ENCODE data around the gene TSPAN5. TPM values are rescaled to one million over a fixed set of nuclear protein-coding genes. Genes with fewer than 3 reads are reported as not detected.

Gene TSPAN5
- total RNA-seq, 2 experiments from 2014 or later, result 1.8 to 2.8 TPM

DNA sequence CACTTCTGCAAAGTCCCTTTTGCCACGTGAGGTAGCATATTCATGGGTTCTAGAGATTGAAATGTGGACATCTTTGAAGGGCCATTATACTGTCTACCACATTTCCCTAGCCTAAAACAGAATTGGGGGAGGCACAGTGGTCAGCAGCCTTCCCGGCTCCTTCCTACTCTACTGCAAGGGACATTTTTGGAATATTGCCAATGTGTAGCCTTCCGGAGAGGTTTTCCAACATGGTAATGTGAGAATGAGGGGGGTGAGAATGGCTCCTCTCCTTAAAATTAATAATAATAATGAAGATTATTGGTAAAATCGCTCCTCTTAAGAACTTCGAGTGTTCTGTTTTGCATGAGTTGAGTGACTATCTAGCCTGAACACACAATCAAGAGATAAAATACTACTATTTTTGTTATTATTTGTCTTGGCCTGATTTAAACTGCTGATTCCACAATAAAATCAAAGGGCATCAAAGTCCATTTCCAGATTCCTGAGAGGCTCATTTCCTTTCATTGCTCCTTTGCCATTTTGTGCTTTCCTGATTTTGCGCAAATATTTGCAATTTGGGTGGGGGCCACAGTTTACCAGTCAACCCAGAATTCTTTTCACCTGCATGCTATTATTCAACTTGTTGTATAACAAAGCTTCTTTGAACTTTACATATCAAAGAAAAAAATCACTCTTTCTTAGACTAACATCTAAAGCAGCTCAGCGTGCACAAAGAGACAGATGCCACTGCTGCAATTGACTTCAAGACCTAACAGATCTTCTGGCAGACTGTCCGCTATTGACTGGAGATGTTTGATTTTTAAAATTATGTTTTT lies 27.0 kb upstream of the TSPAN5 start:
- Histone ChIP-seq H3K27ac (ENCODE audit: low read depth in 1 of 2, low read length in 2 of 2) (no peak overlapping the region), H3K9me3 (ENCODE audit: control insufficient read depth in 1 of 2, insufficient read depth in 1 of 2, low read length in 2 of 2) (no peaks in the 10 kb centered on the region), H3K36me3 (ENCODE audit: insufficient read depth, low read length) (no peaks in the 10 kb centered on the region), H3K4me1 (ENCODE audit: insufficient read depth, low read length) (peaks cover 25% of the 10 kb centered on the region), H3K4me3 (ENCODE audit: low read length) (no peak overlapping the region), H3K27me3 (ENCODE audit: control insufficient read depth in 1 of 2, insufficient read depth in 2 of 2, low read length in 2 of 2) (no peaks in the 10 kb centered on the region)
- H3K4me1 Mint-ChIP-seq (ENCODE audit: low read depth), result peaks cover 46% of the 10 kb centered on the region
- POLR2A ChIA-PET, result interaction anchor here (1.2 to 1.3 kb wide), 2 partner anchors 21 to 28 kb away, joined by 3 to 4 read pairs; partner anchors contain the start of gene TSPAN5
- TF ChIP-seq, protein P1, sequence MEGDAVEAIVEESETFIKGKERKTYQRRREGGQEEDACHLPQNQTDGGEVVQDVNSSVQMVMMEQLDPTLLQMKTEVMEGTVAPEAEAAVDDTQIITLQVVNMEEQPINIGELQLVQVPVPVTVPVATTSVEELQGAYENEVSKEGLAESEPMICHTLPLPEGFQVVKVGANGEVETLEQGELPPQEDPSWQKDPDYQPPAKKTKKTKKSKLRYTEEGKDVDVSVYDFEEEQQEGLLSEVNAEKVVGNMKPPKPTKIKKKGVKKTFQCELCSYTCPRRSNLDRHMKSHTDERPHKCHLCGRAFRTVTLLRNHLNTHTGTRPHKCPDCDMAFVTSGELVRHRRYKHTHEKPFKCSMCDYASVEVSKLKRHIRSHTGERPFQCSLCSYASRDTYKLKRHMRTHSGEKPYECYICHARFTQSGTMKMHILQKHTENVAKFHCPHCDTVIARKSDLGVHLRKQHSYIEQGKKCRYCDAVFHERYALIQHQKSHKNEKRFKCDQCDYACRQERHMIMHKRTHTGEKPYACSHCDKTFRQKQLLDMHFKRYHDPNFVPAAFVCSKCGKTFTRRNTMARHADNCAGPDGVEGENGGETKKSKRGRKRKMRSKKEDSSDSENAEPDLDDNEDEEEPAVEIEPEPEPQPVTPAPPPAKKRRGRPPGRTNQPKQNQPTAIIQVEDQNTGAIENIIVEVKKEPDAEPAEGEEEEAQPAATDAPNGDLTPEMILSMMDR (IDR thresholded peaks at IDR 0.05), result no peak
- peak in 3 of 14 experiments; percentile 15 to 37 (median 15) for DNase-seq
- CTCF ChIA-PET, result no interaction called here
- H3K27ac Mint-ChIP-seq, result peak overlapping the region; percentile 4
- ATAC-seq (ENCODE audit: poor library complexity), result peak; percentile 30
- H3K4me3 Mint-ChIP-seq, result no peak overlapping the region
- H3K9me3 Mint-ChIP-seq, result no peaks in the 10 kb centered on the region
- H3K36me3 Mint-ChIP-seq (ENCODE audit: low read depth), result no peaks in the 10 kb centered on the region
- intact Hi-C loops (cut with DNase I, micrococcal nuclease), result no loop called here
- H3K27me3 Mint-ChIP-seq, result no peaks in the 10 kb centered on the region

DNA sequence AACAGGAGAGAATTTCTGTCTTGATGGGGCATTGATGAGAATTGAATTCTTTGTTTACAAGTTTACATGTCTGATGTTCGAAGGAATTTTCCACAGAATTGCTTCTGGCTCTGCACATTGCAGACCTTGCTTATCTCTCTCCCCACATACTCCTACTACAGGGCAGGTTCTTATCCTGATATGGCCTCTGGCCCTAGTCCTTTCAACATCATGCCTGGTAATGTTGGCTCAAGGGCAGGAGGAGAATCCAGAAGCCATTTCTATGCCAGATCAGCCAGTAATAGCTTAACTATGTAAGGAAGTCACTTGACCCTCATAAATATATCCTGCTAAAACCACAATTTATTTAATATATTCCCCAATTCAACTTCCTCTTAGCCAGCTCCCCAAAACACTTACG lies 24.3 kb upstream of the TSPAN5 start:
- H3K9me3 ChIP-seq (ENCODE audit: control insufficient read depth in 1 of 2, insufficient read depth in 1 of 2, low read length in 2 of 2), result no peaks in the 10 kb centered on the region
- intact Hi-C loops (cut with DNase I, micrococcal nuclease), result no loop called here
- Mint-ChIP-seq H3K4me1 (ENCODE audit: low read depth) (peaks cover 22% of the 10 kb centered on the region), H3K27me3 (no peaks in the 10 kb centered on the region), H3K27ac (no peak overlapping the region), H3K9me3 (no peaks in the 10 kb centered on the region), H3K4me3 (no peak overlapping the region), H3K36me3 (ENCODE audit: low read depth) (no peaks in the 10 kb centered on the region)
- H3K4me3 ChIP-seq (ENCODE audit: low read length), result no peak overlapping the region
- no peak for DNase-seq
- ChIA-PET POLR2A (no interaction called here), CTCF (no interaction called here)
- no peaks in the 10 kb centered on the region for H3K27me3 ChIP-seq (ENCODE audit: control insufficient read depth in 1 of 2, insufficient read depth in 2 of 2, low read length in 2 of 2)
- ATAC-seq (ENCODE audit: poor library complexity), result no peak
- TF ChIP-seq, protein P1 (IDR thresholded peaks at IDR 0.05), result no peak
- H3K27ac ChIP-seq (ENCODE audit: low read depth in 1 of 2, low read length in 2 of 2), result no peak overlapping the region
- no peaks in the 10 kb centered on the region for H3K36me3 ChIP-seq (ENCODE audit: insufficient read depth, low read length)
- H3K4me1 ChIP-seq (ENCODE audit: insufficient read depth, low read length), result peaks cover 2% of the 10 kb centered on the region

DNA sequence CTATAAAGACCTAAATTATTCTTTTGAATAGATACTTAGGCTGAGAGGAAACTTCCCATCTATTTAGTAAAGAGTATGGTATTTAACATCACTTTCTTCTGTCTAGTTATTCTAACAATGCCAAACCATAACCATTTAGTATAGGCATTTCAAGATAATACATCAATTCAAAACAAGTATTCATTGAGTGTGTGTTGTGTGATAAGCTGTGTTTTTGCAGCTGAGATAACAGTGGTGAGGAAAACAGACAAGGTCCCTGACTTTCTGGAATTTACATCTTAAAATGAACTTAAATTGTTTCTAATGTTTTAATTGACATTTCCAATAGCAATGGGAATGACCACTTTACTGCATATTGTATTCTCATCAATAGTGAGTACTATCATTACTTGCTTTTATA lies 22.4 kb upstream of the TSPAN5 start:
- no peaks in the 10 kb centered on the region for H3K27me3 ChIP-seq (ENCODE audit: control insufficient read depth in 1 of 2, insufficient read depth in 2 of 2, low read length in 2 of 2)
- TF ChIP-seq, protein P1 (IDR thresholded peaks at IDR 0.05), result no peak
- ChIA-PET CTCF (no interaction called here), POLR2A (no interaction called here)
- DNase-seq, result no peak
- H3K27ac Mint-ChIP-seq, result no peak overlapping the region
- no peaks in the 10 kb centered on the region for H3K9me3 ChIP-seq (ENCODE audit: control insufficient read depth in 1 of 2, insufficient read depth in 1 of 2, low read length in 2 of 2)
- no peak for ATAC-seq (ENCODE audit: poor library complexity)
- no peaks in the 10 kb centered on the region for H3K4me1 ChIP-seq (ENCODE audit: insufficient read depth, low read length)
- no peaks in the 10 kb centered on the region for H3K9me3 Mint-ChIP-seq
- H3K4me1 Mint-ChIP-seq (ENCODE audit: low read depth), result peaks cover 5% of the 10 kb centered on the region
- intact Hi-C loops (cut with DNase I, micrococcal nuclease), result no loop called here
- no peaks in the 10 kb centered on the region for H3K27me3 Mint-ChIP-seq
- H3K4me3 Mint-ChIP-seq, result no peak overlapping the region
- no peak overlapping the region for H3K27ac ChIP-seq (ENCODE audit: low read depth in 1 of 2, low read length in 2 of 2)
- no peak overlapping the region for H3K4me3 ChIP-seq (ENCODE audit: low read length)
- H3K36me3 ChIP-seq (ENCODE audit: insufficient read depth, low read length), result no peaks in the 10 kb centered on the region
- H3K36me3 Mint-ChIP-seq (ENCODE audit: low read depth), result no peaks in the 10 kb centered on the region
